Midbrain (tissue), 1 donor: Measurements from ENCODE around the gene SLC25A33.
"Not testable (repeated sequence)": the region's sequence is repeated elsewhere in the genome, so short reads cannot be mapped to it uniquely, and the experiment has no call there.

ENCODE experiments used
- DNase-seq: peaks from one replicate; lab custom pipeline; 2025; lab: John Stamatoyannopoulos, UW

The SLC25A33 gene

DNA sequence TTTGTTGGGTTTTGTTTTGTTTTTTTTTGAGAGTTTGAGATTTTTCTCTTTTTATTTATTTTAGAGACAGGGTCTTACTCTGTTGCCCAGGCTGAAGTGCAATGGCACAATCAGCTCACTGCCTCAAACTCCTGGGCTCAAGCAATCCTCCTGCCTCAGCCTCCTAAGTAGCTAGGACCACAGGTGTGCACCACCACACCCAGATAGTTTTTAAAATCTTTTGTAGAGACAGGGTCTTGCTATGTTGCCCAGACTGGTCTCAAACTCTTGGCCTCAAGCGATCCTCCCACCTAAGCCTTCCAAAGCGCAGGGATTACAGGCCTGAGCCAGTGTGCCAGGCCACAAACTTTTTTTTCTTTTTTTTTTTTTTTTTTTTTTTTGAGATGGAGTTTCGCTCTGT is 85.8 kb downstream of the SLC25A33 start:
- DNase-seq, result not testable (repeated sequence)

- no peak for DNase-seq
Measured at GRCh38 chr1:9626201-9626608, 86.9 kb downstream of the SLC25A33 start.

DNA sequence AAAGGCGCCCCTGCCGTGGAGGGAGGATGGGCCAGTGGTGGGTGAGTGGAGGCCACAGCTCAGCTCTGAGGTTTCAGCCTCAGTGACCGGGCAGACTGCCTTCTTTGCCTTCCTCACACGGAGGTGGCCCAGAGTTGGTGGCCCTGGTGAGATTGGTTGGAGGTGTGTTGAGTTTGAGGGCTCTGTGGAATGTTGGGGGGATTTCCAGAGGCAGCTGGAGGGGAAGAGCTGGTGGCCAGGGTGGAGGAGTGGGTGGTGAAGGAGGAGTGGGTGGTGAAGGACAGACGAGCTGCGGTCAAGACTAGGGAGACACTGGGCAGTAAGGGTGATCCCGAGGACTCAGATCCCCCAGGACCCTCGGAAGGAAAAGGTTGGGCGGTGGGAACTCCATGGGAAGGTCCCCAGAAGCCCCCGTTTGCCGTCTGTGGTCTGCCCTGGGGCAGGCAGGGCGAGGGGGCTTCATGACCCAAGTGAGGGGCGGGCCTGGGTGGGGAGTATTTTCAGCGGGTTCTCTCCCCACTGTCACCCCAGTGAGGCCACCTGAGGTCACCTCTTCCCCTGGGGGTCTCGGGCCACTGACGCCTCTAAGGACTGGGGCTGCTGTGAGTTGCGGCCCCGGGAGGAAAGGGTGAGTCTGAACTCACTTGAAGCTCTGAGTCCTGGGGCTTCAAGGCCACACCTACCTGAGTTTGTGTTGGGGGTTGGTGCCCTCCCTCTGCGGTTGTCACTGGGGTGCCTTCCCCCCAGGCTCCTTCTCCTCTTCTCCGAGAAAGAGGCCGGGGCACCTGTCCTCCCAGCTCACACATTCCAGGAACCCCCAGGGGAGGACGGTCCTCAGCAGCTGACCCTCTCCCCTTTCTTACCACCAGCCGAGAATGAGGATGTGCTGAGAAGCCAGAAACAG is 89.5 kb downstream of the SLC25A33 start:
- no peak for DNase-seq

DNA sequence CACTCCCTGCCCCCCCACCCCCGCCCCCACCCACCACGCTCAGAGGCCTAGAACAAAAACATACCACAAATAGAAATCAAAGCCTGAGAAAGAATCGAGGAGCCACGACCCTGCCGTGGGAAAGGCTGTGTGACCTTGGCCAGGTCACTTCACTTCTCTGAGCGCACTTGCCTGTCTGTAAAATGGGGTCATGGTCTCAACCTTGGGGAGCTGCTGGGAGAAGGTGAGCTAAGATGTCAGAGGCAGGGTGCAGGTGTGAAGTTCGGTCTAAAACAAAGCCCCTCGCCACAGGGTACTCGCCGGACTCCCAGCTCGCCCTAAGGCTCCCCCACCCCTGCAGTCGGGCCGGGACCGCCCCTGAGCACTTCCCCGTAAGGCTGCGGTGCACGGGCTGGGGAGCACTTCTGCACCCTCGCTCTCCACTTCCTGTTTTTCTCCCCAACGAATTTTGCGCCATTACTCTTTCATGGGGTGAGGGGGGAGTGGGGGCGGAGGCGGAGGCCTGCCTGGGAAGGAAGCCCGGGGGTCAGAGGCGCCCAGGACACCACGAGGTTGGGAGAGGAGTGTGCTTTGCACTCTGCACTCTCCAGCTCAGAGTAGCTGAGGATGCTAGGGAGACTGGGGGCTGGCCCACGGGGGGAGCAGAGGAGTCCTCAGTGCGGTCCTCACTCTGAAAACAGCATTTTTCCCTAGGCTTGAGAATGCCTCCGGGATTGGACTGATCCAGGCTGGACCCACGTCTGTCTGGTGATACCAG is 90.4 kb downstream of the SLC25A33 start:
- no peak for DNase-seq

DNA sequence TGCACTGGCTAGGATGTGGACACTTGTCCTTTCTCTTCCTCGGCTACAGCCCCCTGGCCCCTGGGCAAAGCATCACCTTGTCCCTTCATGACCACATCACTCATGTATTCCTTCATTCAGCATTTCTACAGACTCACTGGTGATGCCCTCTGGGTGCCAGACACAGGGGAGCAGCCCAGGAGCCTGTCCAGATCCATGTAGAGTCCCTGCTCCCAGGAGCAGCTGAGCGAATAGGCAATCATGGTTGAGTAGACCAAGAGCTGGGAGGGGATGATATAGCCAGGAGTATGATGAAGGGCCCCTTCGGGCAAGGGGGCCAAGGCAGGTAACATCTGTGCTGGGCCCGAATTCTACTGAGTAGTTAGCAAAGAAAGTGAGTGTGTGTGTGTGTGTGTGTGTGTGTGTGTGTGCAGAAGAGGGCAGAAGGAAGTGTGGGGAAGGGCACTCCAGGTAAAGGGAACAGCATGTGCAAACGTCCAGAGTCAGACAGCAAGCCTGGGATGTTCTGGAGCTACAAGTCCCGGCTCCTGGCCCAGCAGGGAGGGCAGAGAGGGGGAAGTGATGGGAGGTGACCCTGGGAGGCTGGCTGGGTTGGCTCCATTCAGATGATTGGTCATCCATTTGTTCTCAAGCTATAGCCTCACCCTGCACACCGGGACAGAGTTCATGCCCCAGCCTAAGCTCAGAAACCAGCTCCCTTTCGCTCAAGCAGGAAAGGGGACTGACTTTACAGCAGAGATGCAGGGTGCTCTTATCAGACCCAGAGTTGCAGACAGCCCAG is 91.3 kb downstream of the SLC25A33 start:
- DNase-seq, result no peak

DNA sequence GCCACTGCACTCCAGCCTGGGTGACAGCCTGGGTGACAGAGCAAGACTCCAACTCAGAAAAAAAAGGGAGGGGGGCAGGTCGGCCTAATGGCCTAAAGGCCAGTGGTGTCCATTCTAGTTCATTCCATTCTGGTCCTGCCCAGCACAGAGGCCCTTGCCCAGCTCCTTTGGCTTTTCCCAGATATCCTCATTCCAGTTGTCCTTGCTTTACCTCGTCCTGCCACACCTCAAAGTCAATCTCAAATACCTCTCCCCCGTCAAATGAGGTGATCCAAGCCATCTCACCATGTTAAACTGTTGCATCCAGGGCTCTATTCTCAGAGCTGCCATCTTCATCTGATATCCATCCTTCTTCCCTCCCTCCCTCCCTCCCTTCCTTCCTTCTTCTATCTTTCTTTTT is 92.3 kb downstream of the SLC25A33 start:
- DNase-seq, result no peak

- no peak for DNase-seq
Measured at GRCh38 chr1:9633493-9633892, 94.2 kb downstream of the SLC25A33 start.

DNA sequence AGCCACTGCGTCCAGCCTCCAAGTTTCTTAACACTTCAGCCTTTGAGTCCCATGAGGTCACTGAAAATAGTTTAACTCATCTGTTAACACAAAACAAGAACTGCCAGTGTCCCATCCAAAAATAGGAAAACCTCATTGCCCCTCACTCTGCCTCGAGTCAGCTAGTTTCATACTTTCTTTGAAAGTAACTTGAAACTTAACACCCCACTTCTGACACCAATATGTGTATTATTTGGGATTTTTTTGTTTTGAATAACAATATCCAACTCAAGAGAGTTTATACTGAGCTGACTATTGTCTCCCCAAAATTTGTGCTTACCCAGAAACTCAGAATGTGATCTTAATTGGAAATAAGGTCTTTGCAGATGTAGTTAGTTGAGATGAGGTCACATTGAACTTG is 95.3 kb downstream of the SLC25A33 start:
- no peak for DNase-seq
